Measurements from ENCODE around the gene STIM2.
"Not testable (repeated sequence)": the region's sequence is repeated elsewhere in the genome, so short reads cannot be mapped to it uniquely, and the experiment has no call there.

STIM2 gene

DNA sequence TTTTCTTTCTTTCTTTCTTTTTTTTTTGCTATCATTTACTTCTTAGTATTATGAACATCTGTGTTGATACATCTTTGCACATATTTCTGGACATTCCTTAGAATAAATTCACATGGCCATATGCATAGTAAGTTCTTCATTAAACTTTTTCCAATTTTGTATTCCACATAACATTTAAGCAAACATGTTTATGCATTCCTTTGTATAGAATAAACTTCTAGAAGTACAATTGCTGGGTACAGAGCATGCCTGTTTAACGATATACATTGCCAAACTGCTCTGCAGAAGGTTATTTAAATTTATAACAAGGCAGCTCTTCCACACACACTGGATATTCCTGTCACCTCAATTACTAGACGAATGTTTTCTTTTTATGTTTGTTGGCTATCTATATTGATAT is 36.0 kb upstream of the STIM2 start:
- Mint-ChIP-seq H3K27me3 (ENCODE audit: low read depth) (no peaks in the 10 kb centered on the region), H3K9me3 (peaks cover 25% of the 10 kb centered on the region), H3K36me3 (ENCODE audit: low read depth) (peaks cover 5% of the 10 kb centered on the region), H3K4me1 (ENCODE audit: low read depth) (peaks cover 7% of the 10 kb centered on the region), H3K4me3 (no peak overlapping the region), H3K27ac (peak overlapping the region; percentile 14)

GRCh38 chr4:26826721-26827120 is 33.9 kb upstream of the STIM2 start:
- Mint-ChIP-seq H3K36me3 (ENCODE audit: low read depth) (peaks cover 5% of the 10 kb centered on the region), H3K27ac (no peak overlapping the region), H3K27me3 (ENCODE audit: low read depth) (no peaks in the 10 kb centered on the region), H3K4me3 (no peak overlapping the region), H3K9me3 (peaks cover 16% of the 10 kb centered on the region), H3K4me1 (ENCODE audit: low read depth) (peaks cover 7% of the 10 kb centered on the region)

DNA sequence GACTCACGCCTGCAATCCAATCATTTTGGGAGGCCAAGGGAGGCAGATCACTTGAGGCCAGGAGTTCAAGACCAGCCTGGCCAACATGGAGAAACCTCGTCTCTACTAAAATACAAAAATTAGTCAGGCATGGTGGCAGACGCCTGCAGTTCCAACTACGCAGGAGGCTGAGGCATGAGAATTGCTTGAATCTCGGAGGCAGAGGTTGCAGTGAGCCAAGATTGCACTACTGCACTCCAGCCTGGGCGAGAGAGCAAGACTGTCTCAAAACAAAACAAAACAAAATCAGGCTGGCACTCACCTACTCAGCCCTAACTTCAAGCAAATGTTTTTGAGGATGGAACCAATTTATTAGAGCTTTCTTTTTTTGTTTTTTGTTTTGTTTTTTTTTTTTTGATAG is 33.3 kb upstream of the STIM2 start:
- H3K27ac Mint-ChIP-seq; H3K4me3 Mint-ChIP-seq; H3K4me1 Mint-ChIP-seq (ENCODE audit: low read depth); H3K27me3 Mint-ChIP-seq (ENCODE audit: low read depth); H3K36me3 Mint-ChIP-seq (ENCODE audit: low read depth): not testable (repeated sequence)
- peaks cover 15% of the 10 kb centered on the region for H3K9me3 Mint-ChIP-seq

GRCh38 chr4:26827798-26828197 is 32.8 kb upstream of the STIM2 start:
- H3K27me3 Mint-ChIP-seq (ENCODE audit: low read depth): no peaks in the 10 kb centered on the region
- no peak overlapping the region for H3K4me3 Mint-ChIP-seq
- H3K27ac Mint-ChIP-seq: no peak overlapping the region
- H3K9me3 Mint-ChIP-seq: peaks cover 10% of the 10 kb centered on the region
- H3K4me1 Mint-ChIP-seq (ENCODE audit: low read depth): peaks cover 2% of the 10 kb centered on the region
- peaks cover 3% of the 10 kb centered on the region for H3K36me3 Mint-ChIP-seq (ENCODE audit: low read depth)

DNA sequence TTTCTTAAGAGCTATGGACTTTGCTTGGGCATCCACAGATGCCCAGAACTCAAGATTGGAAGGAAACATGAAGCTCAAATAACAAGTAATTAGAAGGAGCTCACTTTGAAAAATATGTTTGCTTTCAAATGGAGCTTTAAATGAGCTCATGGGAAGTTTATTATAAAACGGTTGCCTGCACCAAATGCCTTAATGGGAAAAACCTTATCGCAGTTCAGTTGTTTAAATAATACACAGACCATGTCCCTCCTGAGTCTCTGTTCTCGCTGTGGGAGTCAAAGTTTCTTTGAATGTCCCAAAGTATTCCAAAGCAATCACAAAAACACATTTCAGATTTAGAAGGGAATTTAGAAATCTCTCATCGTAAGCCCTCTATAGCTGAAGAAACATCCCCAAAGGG is 31.6 kb upstream of the STIM2 start:
- no peak overlapping the region for H3K4me3 Mint-ChIP-seq
- H3K27ac Mint-ChIP-seq: no peak overlapping the region
- H3K9me3 Mint-ChIP-seq: peaks cover under 1% of the 10 kb centered on the region
- no peaks in the 10 kb centered on the region for H3K27me3 Mint-ChIP-seq (ENCODE audit: low read depth)
- no peaks in the 10 kb centered on the region for H3K36me3 Mint-ChIP-seq (ENCODE audit: low read depth)
- H3K4me1 Mint-ChIP-seq (ENCODE audit: low read depth): no peaks in the 10 kb centered on the region

- no peak overlapping the region for H3K27ac Mint-ChIP-seq
- no peaks in the 10 kb centered on the region for H3K4me1 Mint-ChIP-seq (ENCODE audit: low read depth)
- no peak overlapping the region for H3K4me3 Mint-ChIP-seq
- no peaks in the 10 kb centered on the region for H3K36me3 Mint-ChIP-seq (ENCODE audit: low read depth)
- H3K27me3 Mint-ChIP-seq (ENCODE audit: low read depth): no peaks in the 10 kb centered on the region
- no peaks in the 10 kb centered on the region for H3K9me3 Mint-ChIP-seq
Observed at GRCh38 chr4:26830033-26830432, 30.6 kb upstream of the STIM2 start.

DNA sequence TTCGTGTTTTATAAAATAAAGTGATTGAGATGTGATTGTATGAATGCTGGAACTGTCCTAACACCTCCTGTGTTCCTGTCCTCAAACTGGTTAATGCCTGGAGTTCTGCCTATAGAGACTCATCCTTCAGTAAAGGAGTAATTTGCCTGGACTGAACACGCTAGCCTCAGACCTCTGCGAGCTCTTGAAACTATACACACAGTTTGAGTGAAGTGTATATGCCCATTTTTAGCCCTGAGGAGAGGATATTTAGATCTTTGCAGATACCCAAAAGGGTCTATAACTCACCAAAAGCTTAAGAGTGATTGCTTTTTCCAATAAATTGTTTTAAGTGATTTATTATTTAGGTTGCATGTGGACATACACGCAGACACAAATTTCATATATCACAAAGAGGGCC is 29.9 kb upstream of the STIM2 start:
- Mint-ChIP-seq H3K9me3 (no peaks in the 10 kb centered on the region), H3K4me1 (ENCODE audit: low read depth) (no peaks in the 10 kb centered on the region), H3K36me3 (ENCODE audit: low read depth) (no peaks in the 10 kb centered on the region), H3K27me3 (ENCODE audit: low read depth) (no peaks in the 10 kb centered on the region), H3K4me3 (no peak overlapping the region), H3K27ac (no peak overlapping the region)

GRCh38 chr4:26836539-26836938 is 24.1 kb upstream of the STIM2 start:
- H3K4me3 Mint-ChIP-seq: no peak overlapping the region
- no peaks in the 10 kb centered on the region for H3K27me3 Mint-ChIP-seq (ENCODE audit: low read depth)
- no peak overlapping the region for H3K27ac Mint-ChIP-seq
- H3K36me3 Mint-ChIP-seq (ENCODE audit: low read depth): no peaks in the 10 kb centered on the region
- peaks cover 5% of the 10 kb centered on the region for H3K4me1 Mint-ChIP-seq (ENCODE audit: low read depth)
- H3K9me3 Mint-ChIP-seq: no peaks in the 10 kb centered on the region

DNA sequence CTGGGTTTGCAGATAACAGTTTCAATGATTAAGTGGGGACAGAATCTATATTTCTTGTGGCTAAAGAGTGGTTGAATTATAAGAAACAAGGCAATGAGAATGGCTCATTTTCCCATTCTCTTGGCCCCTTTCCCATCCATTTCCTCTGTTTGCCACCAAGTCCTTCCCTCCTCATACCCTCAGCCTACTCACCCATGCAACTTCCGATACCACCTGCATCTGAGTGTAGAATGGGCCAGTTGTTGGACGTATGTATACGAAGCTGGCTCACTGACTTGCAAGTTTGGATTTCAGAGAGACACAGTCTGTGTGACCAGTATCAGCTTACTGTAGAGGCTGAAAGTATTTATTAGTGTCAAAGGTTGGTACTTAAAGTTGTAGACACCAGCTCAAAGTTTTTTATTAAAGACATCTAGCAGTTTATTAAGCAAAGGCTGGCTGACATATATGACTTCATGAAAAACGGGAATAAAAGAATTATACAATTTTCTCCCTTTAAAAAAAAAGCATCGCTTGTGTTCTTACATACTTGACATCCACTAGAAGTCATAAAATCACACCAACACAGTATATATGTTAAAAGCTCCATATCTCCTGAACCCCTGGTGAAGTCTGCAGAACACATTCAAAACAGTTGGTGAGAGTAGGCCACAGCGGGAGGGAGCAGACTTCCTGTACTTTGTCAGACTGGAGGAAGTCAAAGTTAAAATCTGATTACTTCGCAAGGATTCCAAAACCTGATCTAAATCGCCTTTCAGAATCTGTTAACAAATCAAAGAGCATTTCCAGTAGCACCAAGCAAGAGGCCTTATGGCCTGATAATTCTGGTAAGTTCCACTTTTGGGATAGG is 22.4 kb upstream of the STIM2 start:
- Mint-ChIP-seq H3K36me3 (ENCODE audit: low read depth) (no peaks in the 10 kb centered on the region), H3K9me3 (no peaks in the 10 kb centered on the region), H3K27ac (no peak overlapping the region), H3K4me3 (no peak overlapping the region), H3K4me1 (ENCODE audit: low read depth) (peaks cover 5% of the 10 kb centered on the region), H3K27me3 (ENCODE audit: low read depth) (peaks cover 2% of the 10 kb centered on the region)

DNA sequence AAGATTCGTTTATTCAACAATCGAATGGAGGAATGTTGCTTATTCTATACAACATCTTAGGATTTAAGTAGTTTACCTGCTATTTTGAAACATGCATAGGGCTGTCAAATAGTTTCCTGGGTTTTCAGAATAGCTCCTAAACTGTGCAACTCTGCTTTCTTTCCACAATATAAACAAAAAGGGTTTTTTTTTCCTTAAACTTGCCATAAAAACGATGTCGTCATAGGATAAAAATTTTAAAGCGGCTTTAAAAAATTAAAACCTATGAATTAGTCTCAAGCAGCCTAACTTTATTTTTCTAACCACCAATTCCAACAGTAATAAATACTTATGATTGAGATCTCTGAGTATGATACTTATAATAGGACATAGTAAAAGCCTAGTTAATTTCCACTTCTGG is 21.6 kb upstream of the STIM2 start:
- no peak overlapping the region for H3K4me3 Mint-ChIP-seq
- H3K27ac Mint-ChIP-seq: no peak overlapping the region
- no peaks in the 10 kb centered on the region for H3K36me3 Mint-ChIP-seq (ENCODE audit: low read depth)
- no peaks in the 10 kb centered on the region for H3K9me3 Mint-ChIP-seq
- peaks cover 5% of the 10 kb centered on the region for H3K4me1 Mint-ChIP-seq (ENCODE audit: low read depth)
- H3K27me3 Mint-ChIP-seq (ENCODE audit: low read depth): peaks cover 5% of the 10 kb centered on the region

DNA sequence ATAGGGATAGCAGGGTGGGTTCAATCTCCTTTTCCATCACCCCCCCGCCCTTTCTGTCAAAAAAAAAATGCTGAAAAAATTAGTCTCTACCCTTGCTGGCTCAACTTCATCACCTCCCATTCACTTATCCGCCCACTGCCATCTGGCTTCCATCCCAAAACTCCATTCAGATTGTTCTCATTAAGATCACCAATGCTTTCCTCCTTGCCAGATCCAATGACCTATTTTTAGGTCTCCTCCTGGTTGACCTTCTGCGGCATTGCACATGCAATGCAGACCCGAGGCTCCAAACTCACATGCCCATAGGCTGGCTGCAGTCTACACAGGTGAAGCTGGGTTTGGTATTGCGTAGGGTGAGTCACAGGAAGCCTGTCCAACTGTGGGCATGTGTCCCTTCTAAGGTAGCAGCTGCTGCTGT is 21.1 kb upstream of the STIM2 start:
- Mint-ChIP-seq H3K4me1 (ENCODE audit: low read depth) (peaks cover 5% of the 10 kb centered on the region), H3K27me3 (ENCODE audit: low read depth) (peaks cover 5% of the 10 kb centered on the region), H3K4me3 (no peak overlapping the region), H3K36me3 (ENCODE audit: low read depth) (no peaks in the 10 kb centered on the region), H3K27ac (no peak overlapping the region), H3K9me3 (no peaks in the 10 kb centered on the region)

DNA sequence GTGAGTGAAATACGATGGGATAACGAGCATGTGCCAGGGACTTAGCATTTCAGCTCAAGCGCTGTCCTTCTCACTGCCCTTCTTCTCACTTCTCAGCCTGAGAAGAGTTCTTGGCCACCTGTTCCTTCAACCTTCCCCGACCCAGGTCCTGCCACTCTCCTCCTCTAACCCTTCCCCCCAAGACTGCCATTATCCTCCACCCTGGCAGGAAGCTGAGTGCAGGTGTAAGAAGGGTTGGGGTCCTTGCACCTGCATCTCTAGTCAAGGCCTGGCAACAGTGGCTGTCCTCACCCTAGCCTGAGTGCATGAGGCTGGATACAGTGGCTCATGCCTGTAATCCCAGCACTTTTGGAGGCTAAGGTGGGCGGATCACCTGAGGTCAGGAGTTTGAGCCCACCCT is 19.9 kb upstream of the STIM2 start:
- H3K27me3 Mint-ChIP-seq (ENCODE audit: low read depth): peaks cover 8% of the 10 kb centered on the region
- no peaks in the 10 kb centered on the region for H3K9me3 Mint-ChIP-seq
- no peak overlapping the region for H3K4me3 Mint-ChIP-seq
- no peaks in the 10 kb centered on the region for H3K36me3 Mint-ChIP-seq (ENCODE audit: low read depth)
- H3K4me1 Mint-ChIP-seq (ENCODE audit: low read depth): peaks cover 5% of the 10 kb centered on the region
- H3K27ac Mint-ChIP-seq: no peak overlapping the region

DNA sequence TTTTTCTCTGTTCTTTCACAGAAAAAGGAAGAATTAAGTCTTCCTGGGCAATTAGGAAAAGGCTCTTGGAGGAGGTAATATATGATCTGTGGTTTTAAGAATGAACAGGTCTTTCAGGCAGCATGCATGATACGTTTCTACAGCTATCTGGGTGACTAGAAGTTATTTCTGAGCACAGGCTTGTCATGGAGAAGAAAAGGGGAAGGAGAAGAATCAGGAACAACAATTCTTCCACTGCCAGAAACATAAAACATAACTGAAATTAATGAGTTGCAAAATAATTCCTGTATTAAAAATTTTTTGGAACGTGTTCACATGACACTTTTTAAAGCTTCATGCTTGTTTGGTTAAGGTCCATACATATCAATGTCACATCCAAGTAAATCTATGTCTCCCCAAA is 17.7 kb upstream of the STIM2 start:
- H3K36me3 Mint-ChIP-seq (ENCODE audit: low read depth): no peaks in the 10 kb centered on the region
- peaks cover 12% of the 10 kb centered on the region for H3K27me3 Mint-ChIP-seq (ENCODE audit: low read depth)
- H3K9me3 Mint-ChIP-seq: no peaks in the 10 kb centered on the region
- no peak overlapping the region for H3K4me3 Mint-ChIP-seq
- H3K27ac Mint-ChIP-seq: no peak overlapping the region
- H3K4me1 Mint-ChIP-seq (ENCODE audit: low read depth): peaks cover 5% of the 10 kb centered on the region

GRCh38 chr4:26850528-26850927 is 10.1 kb upstream of the STIM2 start:
- Mint-ChIP-seq H3K4me3 (no peak overlapping the region), H3K27me3 (ENCODE audit: low read depth) (peaks cover 5% of the 10 kb centered on the region), H3K36me3 (ENCODE audit: low read depth) (no peaks in the 10 kb centered on the region), H3K27ac (no peak overlapping the region), H3K4me1 (ENCODE audit: low read depth) (no peaks in the 10 kb centered on the region), H3K9me3 (no peaks in the 10 kb centered on the region)

GRCh38 chr4:26851129-26851528 is 9.5 kb upstream of the STIM2 start:
- H3K4me1 Mint-ChIP-seq (ENCODE audit: low read depth): peaks cover 2% of the 10 kb centered on the region
- no peak overlapping the region for H3K27ac Mint-ChIP-seq
- H3K9me3 Mint-ChIP-seq: no peaks in the 10 kb centered on the region
- H3K36me3 Mint-ChIP-seq (ENCODE audit: low read depth): no peaks in the 10 kb centered on the region
- H3K27me3 Mint-ChIP-seq (ENCODE audit: low read depth): peaks cover 5% of the 10 kb centered on the region
- H3K4me3 Mint-ChIP-seq: no peak overlapping the region

DNA sequence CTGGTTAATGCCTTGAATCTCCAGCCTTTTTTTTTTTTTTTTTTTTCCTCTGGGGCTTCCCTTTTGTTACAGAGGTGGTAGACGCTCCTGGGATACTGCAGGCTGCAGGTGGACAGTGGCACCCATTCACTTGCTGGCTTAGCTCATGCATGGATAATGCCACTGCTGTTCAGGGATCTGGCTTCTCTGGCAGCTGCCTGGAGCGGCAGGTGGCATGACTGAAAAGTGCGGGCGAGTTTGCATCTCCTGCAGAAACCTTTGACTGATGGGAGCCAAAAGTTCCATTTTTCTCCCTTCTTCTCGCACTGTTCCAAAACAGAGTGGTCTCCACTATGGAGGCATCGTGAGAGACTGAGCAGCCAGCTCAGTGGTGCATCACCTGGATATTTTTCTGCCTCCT is 5.9 kb upstream of the STIM2 start:
- Mint-ChIP-seq H3K4me1 (ENCODE audit: low read depth) (peaks cover 26% of the 10 kb centered on the region), H3K27me3 (ENCODE audit: low read depth) (peaks cover 4% of the 10 kb centered on the region), H3K4me3 (no peak overlapping the region)

More for the DNA sequence above, 5.9 kb upstream of the STIM2 start:
- Mint-ChIP-seq H3K27ac (no peak overlapping the region), H3K9me3 (no peaks in the 10 kb centered on the region), H3K36me3 (ENCODE audit: low read depth) (no peaks in the 10 kb centered on the region)

All from T-helper 1 cell treated with Interleukin-12 subunit alpha and Interleukin-12 subunit beta and Interleukin-4 antibody, amounts not matched to agents 30 μg/mL and 1 μg/mL, for 36 hours (primary cell).